B cell (primary cell): ENCODE data around the gene STK33. TPM values are rescaled to one million over a fixed set of nuclear protein-coding genes. Genes with fewer than 3 reads are reported as not detected.

Experiments used
- ATAC-seq: fragments of 200-7000 bp; cut with Tn5 transposase; one replicate; pipeline ENCODE4 v1.10.0; 2021; ENCODE audit warnings: low read depth, mild to moderate bottlenecking, moderate number of reproducible peaks, moderate library complexity
- CTCF ChIA-PET: fragments of 350-600 bp; sonication (Branson Sonifier 250); formaldehyde crosslinking; loops from one replicate; lab custom pipeline; 2021; ENCODE audit warnings: antibody characterized with exemption, inconsistent platforms; lab: Charles Lee
- POLR2A ChIA-PET: fragments of 350-600 bp; sonication (Branson Sonifier 250); formaldehyde crosslinking; loops from one replicate; lab custom pipeline; 2021; ENCODE audit warnings: antibody characterized with exemption; lab: Charles Lee
- DNase-seq: peaks from one replicate; pipeline ENCODE4 v3.0.0; 2013
- H2AFZ ChIP-seq: 2 replicates; pipeline ENCODE4 v1.6.1; 2012; ENCODE audit warnings: mild to moderate bottlenecking, low read depth, low read length; ENCODE audit not compliant: insufficient read depth, poor library complexity, severe bottlenecking
- H3K27ac ChIP-seq, 2 donors: 1 replicate in 1 of 2; 2 replicates in 1 of 2; pipeline ENCODE4 v1.5.1; 2012 to 2013; ENCODE audit warnings: low read length in 2 of 2, mild to moderate bottlenecking in 2 of 2, moderate library complexity in 1 of 2
- H3K27me3 ChIP-seq, 4 experiments: fragments of 200-600 bp in 1 of 4; sonication (generic) in 1 of 4; replicated peaks in 1 of 4; 1 replicate in 2 of 4; 2 replicates in 2 of 4; pipeline versions ENCODE4 v1.6.1 to v1.7.0; 2013 to 2016; ENCODE audit warnings: low read length in 3 of 4, mild to moderate bottlenecking in 2 of 4, mixed read lengths in 1 of 4, moderate library complexity in 1 of 4; ENCODE audit not compliant: insufficient read depth in 4 of 4, control insufficient read depth in 3 of 4; ENCODE audit errors: control extremely low read depth in 1 of 4
- H3K36me3 ChIP-seq, 2 experiments: replicated peaks in 1 of 2; 1 replicate in 1 of 2; 2 replicates in 1 of 2; pipeline versions ENCODE4 v1.6.1 to v1.7.1; 2013; ENCODE audit warnings: low read length in 1 of 2; ENCODE audit not compliant: insufficient read depth in 2 of 2, control insufficient read depth in 1 of 2; ENCODE audit errors: control extremely low read depth in 1 of 2, extremely low read depth in 1 of 2
- H3K4me1 ChIP-seq, 2 donors: fragments of 200-600 bp in 1 of 2; sonication (generic) in 1 of 2; 1 replicate in 1 of 2; 2 replicates in 1 of 2; pipeline versions ENCODE4 v1.5.1 to v1.6.1; 2013 to 2017; ENCODE audit warnings: low read length in 2 of 2; ENCODE audit not compliant: control insufficient read depth in 2 of 2, insufficient read depth in 2 of 2
- H3K4me2 ChIP-seq: replicated peaks from 2 replicates; pipeline ENCODE3; 2012; ENCODE audit warnings: mild to moderate bottlenecking, low read depth, low read length; ENCODE audit not compliant: poor library complexity, severe bottlenecking
- H3K4me3 ChIP-seq, 5 experiments: fragments of 200-600 bp in 1 of 5; sonication (generic) in 1 of 5; 1 replicate in 3 of 5; 2 replicates in 2 of 5; pipeline versions ENCODE4 v1.5.1 to v1.7.0; 2011 to 2016; ENCODE audit warnings: low read length in 4 of 5, mild to moderate bottlenecking in 4 of 5, low read depth in 2 of 5, control low read depth in 1 of 5, moderate library complexity in 1 of 5; ENCODE audit not compliant: insufficient read depth in 1 of 5; ENCODE audit errors: control extremely low read depth in 1 of 5, extremely low read depth in 1 of 5
- H3K79me2 ChIP-seq: fragments of 200-600 bp; sonication (generic); one replicate; pipeline ENCODE4 v1.6.0; 2016; ENCODE audit warnings: low read length; ENCODE audit not compliant: control insufficient read depth, insufficient read depth
- H3K9ac ChIP-seq: fragments of 200-600 bp; sonication (generic); 2 replicates; pipeline ENCODE4 v1.6.1; 2017; ENCODE audit warnings: mild to moderate bottlenecking, low read length, moderate library complexity
- H3K9me3 ChIP-seq, 3 donors: one replicate each; pipeline versions ENCODE4 v1.6.1 to v1.7.1; 2013; ENCODE audit warnings: low read length in 2 of 3; ENCODE audit not compliant: control insufficient read depth in 2 of 3, insufficient read depth in 1 of 3; ENCODE audit errors: control extremely low read depth in 1 of 3
- H4K20me1 ChIP-seq: 2 replicates; pipeline ENCODE4 v1.6.0; 2012; ENCODE audit warnings: mild to moderate bottlenecking, low read length; ENCODE audit not compliant: insufficient read depth, control insufficient read depth, poor library complexity, severe bottlenecking
- H3K27ac Mint-ChIP-seq: one replicate; pipeline ENCODE4 v1.8.0; 2021; ENCODE audit warnings: mixed read lengths
- H3K27me3 Mint-ChIP-seq: one replicate; pipeline ENCODE4 v1.8.0; 2021; ENCODE audit warnings: mixed read lengths
- H3K4me1 Mint-ChIP-seq: one replicate; pipeline ENCODE4 v1.8.0; 2021; ENCODE audit warnings: mixed read lengths
- H3K4me3 Mint-ChIP-seq: one replicate; pipeline ENCODE4 v1.8.0; 2021; ENCODE audit warnings: mixed read lengths
- H3K9me3 Mint-ChIP-seq: one replicate; pipeline ENCODE4 v1.8.0; 2022; ENCODE audit warnings: mixed read lengths; ENCODE audit not compliant: insufficient read depth
- CTCF ChIP-seq: fragments of 200-600 bp; IDR thresholded peaks from one replicate; pipeline ENCODE4 v1.8.0; 2022; ENCODE audit warnings: antibody characterized with exemption, mild to moderate bottlenecking
- EZH2 ChIP-seq: IDR thresholded peaks from 2 replicates; pipeline ENCODE4 v1.6.1; 2012; ENCODE audit warnings: borderline replicate concordance, low read depth, mild to moderate bottlenecking, moderate library complexity, low read length; ENCODE audit not compliant: insufficient read depth, poor library complexity, severe bottlenecking
- WGBS: methylation state at CpG from one replicate; pipeline ENCODE4 v1.1.5; 2013; ENCODE audit warnings: missing lambda C conversion rate; ENCODE audit not compliant: insufficient coverage; 5-methylcytosine and 5-hydroxymethylcytosine counted together
- intact Hi-C: fragments of 100-400 bp; cut with micrococcal nuclease; formaldehyde crosslinking; loops from one replicate; pipeline ENCODE4 v1.10.0; 2022
- polyA plus RNA-seq: library from polyadenylated mRNA; depleted of rRNA; stranded (reverse); fragments of >200 nt; gene quantifications from 2 replicates; pipeline ENCODE4 v1.2.3, GENCODE V29; 2012
- total RNA-seq, 2 donors: library from RNA; stranded (reverse); fragments of 120-200 nt in 1 of 2; gene quantifications; 1 replicate in 1 of 2; 2 replicates in 1 of 2; pipeline versions ENCODE4 v1.2.3 to v1.2.4, GENCODE V29; 2013 to 2022

STK33 gene
- total and polyA plus RNA-seq, 2 donors (not counting 1 experiment from before 2014, with no cell fraction given): 3.1 to 9.3 TPM

GRCh38 chr11:8544807-8545206 is 49.2 kb downstream of the STK33 start:
- no peaks in the 10 kb centered on the region for H3K4me1 ChIP-seq
- no peaks in the 10 kb centered on the region for H3K79me2 ChIP-seq
- Mint-ChIP-seq H3K4me1 (no peaks in the 10 kb centered on the region), H3K4me3 (no peak overlapping the region), H3K27ac (no peak overlapping the region), H3K9me3 (no peaks in the 10 kb centered on the region), H3K27me3 (no peaks in the 10 kb centered on the region)
- H4K20me1 ChIP-seq: no peaks in the 10 kb centered on the region
- ATAC-seq (no peak), DNase-seq (no peak)
- no peak overlapping the region for H3K27ac ChIP-seq
- ChIA-PET CTCF (interaction anchor here (2.4 kb wide), 1 partner anchor 281 kb away, joined by 6 read pairs; the partner anchor contains the start of gene LMO1), POLR2A (no interaction called here)
- no peaks in the 10 kb centered on the region for H3K27me3 ChIP-seq
- intact Hi-C loops: no loop called here
- no peaks in the 10 kb centered on the region for H3K36me3 ChIP-seq
- no CpG with 5 or more reads among the region's 1 CpG for WGBS
- H3K9me3 ChIP-seq: peaks cover 0 to 2% (median 0%) of the 10 kb centered on the region in 3 donors
- no peak overlapping the region for H2AFZ ChIP-seq
- TF ChIP-seq CTCF: no peak
- TF ChIP-seq EZH2: no peak
- H3K4me3 ChIP-seq: no peak overlapping the region
- H3K4me2 ChIP-seq: no peak overlapping the region
- no peak overlapping the region for H3K9ac ChIP-seq

- no peaks in the 10 kb centered on the region for H3K36me3 ChIP-seq
- ChIA-PET CTCF (no interaction called here), POLR2A (no interaction called here)
- H3K9ac ChIP-seq: no peak overlapping the region
- intact Hi-C loops: no loop called here
- H3K9me3 ChIP-seq: no peaks in the 10 kb centered on the region
- no peaks in the 10 kb centered on the region for H3K79me2 ChIP-seq
- Mint-ChIP-seq H3K9me3 (no peaks in the 10 kb centered on the region), H3K27me3 (no peaks in the 10 kb centered on the region), H3K4me3 (no peak overlapping the region), H3K4me1 (no peaks in the 10 kb centered on the region), H3K27ac (no peak overlapping the region)
- no CpG with 5 or more reads among the region's 1 CpG for whole genome bisulfite sequencing
- H3K27me3 ChIP-seq: no peaks in the 10 kb centered on the region
- H3K4me2 ChIP-seq: no peak overlapping the region
- H3K4me3 ChIP-seq: no peak overlapping the region
- H4K20me1 ChIP-seq: no peaks in the 10 kb centered on the region
- no peak overlapping the region for H2AFZ ChIP-seq
- no peak for TF ChIP-seq EZH2
- TF ChIP-seq CTCF: no peak
- DNase-seq (no peak), ATAC-seq (no peak)
- H3K4me1 ChIP-seq: no peaks in the 10 kb centered on the region
- H3K27ac ChIP-seq: no peak overlapping the region
Measured at GRCh38 chr11:8543278-8543677, 50.8 kb downstream of the STK33 start.
